Erythroblast (primary cell): ENCODE data around the gene KRTAP12-1.

Experiments used
- GATA1 ChIP-seq: IDR thresholded peaks from 2 replicates; pipeline ENCODE4 v1.6.1; 2011; ENCODE audit warnings: low read depth, mild to moderate bottlenecking, control low read depth, low read length, moderate library complexity
- POLR2A ChIP-seq: IDR thresholded peaks from 2 replicates; pipeline ENCODE4 v1.6.1; 2011; ENCODE audit warnings: mild to moderate bottlenecking, low read length

GRCh38 chr21:44730951-44731579, 49.1 kb upstream of the KRTAP12-1 start:
- TF ChIP-seq POLR2A (no peak), GATA1 (no peak)
